Epidermal melanocyte (primary cell): ENCODE results near the gene FAM53A.
"Not testable (repeated sequence)": the region's sequence is repeated elsewhere in the genome, so short reads cannot be mapped to it uniquely, and the experiment has no call there.

Source experiments
- DNase-seq: peaks from one replicate; pipeline ENCODE4 v3.0.0; 2011; ENCODE audit warnings: low spot score; ENCODE audit not compliant: insufficient read length

Gene FAM53A

DNA sequence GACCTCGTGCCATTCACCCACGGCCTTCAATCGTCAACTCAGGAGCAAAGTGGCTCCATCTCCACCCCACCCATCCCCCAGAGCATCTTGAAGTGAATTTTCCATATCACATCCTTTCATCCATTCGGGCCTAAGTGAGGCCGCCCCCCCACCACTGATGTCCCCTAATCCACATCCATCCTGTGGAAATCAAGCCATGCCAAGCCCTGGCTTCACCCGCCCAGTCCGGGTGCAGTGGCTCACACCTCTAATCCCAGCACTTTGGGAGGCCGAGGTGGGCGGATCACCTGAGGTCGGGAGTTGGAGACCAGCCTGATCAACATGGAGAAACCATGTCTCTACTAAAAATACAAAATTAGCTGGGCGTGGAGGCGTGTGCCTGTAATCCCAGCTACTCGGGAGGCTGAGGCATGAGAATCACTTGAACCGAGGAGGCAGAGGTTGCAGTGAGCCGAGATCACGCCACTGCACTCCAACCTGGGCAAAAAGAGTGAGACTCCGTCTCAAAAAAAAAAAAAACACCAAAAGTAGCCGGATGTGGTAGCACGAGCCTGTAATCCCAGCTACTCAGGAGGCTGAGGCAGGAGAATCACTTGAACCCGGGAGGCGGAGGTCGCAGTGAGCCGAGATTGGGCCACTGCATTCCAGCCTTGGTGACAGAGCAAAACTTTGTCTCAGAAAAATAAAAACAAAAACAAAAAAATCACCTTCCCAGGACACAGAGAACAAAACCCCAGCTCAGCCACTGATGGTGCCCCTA is 76.5 kb downstream of the FAM53A start:
- not testable (repeated sequence) for DNase-seq

DNA sequence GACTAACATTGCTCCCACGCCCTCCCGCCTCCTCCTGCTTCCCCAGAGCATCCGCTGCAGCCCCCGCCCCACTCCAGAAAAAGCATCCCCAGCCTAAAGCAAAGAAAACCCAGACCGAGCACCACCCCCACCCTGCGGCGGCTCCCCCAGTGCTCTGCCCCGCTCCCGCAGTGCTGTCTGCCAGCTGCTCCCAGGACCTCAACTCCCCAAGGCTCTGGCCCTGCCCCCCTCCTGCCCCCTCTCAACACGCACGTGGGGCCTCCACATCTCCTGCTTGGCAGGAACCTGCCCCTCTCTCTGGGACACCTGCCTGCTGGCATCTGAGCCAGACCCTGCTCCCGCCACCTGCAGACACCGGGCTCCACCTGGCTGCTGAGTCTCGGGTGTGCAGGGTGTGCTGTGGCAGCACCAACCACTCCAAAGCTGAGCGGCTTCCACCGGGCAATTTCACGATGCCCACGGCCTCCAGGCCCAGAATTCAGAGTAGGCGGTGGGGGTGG is 79.4 kb downstream of the FAM53A start:
- no peak for DNase-seq

DNA sequence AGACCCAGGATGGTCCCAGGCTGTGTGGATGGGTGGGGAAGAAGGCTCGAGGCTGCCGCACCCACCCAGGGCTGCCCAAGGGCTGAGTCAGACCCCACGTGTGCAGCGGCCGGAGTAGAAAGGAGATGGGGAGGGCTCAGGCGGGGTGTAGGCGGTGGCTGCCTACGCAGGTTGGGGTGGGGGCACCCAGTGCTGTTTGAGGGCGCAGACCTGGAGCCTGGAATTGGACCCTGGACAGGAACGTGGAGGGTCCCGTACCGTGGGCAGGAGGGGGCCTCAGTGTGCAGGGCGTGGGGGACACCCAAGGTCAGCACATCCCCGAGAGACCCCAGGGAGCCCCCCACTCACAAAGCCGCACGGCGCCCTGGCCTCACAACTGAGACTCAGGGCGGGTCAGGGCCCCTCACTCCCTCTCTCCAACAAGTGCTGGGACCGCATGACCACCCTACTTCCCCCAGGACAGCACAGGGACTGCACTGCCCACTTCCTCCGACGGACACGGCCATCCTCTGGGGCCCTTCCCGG is 79.9 kb downstream of the FAM53A start:
- DNase-seq: no peak

DNA sequence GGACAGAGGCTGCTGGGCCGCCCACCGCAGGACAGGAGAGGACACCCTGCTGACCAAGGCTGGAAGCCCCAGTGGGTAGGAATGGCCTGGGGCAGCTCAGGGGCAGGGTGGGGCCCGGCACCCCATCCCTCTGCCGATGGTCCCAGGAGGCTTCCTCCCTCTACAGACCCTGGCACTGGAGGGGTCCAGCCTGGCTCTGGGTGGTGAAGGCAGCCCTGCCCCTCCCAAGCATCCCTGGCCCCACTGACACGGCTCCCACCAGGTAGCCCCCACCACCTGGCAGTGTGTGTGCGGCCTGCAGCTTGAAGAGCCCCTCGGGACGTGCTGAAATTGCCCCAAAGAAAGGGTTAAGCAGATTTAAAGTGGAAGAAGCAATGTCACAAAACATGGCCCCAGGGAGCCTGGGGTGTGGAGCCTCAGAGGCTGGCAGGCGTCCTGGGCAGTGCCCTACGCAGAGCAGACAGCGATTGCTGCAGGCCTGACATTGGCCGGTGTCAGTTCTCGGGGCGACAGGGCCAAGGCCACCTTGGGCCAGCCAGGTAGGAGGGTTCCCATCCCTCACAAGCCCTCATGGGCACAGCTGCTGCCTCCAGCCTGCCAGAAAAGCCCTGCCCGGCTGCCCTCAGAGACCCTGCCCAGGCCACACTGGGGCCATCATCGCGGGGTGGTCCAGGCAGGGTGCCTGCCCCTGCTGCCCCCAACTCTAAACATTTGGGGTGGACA is 80.5 kb downstream of the FAM53A start:
- DNase-seq: no peak

DNA sequence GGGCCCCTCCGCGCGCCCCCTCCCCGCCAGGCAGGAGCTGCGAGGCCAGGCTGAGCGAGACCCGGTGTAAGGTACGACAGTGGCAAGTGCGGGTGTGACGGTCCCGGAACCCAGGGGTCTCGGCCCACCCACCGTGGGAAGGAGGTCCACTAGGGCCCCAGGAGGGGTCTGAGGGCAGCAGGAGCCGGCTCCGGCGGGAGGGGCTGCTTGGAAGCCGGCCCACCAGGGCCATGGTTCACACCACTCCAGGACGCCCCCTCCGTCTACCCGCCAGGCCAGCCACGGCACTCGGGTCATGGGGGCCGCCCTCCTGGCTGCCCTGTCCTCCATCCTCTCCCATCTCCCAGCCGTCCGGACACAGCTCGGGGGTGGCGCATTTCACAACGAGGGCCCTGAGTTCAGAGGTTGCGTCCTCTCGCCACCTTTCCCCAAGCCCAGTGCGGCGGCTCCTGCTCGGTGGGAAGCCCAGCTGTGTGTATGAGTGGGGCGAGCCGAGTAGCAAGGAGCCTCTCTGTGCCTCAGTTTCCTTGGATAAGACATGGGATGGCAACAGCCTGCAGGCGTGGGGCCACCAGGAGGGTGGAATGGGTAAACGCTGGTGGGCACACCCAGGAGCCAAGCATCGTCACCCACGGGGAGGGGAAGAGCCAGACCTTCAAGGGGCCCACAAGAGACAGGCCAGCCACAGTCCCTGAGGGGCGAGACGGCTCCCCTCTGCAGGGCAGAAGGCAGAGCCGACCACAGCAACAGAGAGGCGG is 81.3 kb downstream of the FAM53A start:
- DNase-seq: no peak

DNA sequence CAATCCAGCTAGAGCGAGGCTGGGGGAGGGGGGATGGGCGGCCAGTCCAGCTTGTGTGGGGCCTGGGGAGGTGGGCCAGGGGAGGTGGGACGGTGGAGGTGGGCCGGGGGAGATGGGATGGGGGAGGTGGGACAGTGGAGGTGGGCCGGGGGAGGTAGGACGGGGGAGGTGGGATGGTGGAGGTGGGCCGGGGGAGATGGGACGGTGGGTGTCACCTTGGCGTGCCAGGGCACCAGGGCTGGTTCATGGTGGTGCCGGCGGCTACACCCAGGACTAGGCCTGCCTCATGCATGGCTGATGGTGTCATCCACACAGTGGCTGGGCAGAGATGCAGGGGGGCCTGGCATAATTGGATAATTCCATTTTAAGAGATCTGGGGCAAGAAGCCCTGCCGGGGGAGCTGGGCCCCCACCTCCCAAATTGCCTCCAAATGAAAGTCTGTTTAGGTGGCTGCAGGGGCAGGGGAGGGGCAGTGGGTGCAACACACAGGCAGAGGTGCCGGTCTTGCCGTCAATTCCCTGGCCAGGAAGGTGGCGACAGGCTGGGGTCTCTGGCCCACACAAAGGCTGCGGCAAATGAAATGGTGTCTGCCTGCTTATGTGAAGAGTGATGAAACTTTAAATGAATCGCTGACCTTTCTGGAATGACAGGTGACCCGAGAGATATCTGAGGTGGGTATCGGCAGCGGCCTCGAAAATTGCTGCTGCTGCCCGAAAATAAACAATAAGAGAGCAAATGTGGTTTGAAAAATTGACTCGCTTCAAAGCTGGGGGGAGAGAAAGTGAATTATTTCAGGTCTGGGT is 82.1 kb downstream of the FAM53A start:
- DNase-seq: no peak

DNA sequence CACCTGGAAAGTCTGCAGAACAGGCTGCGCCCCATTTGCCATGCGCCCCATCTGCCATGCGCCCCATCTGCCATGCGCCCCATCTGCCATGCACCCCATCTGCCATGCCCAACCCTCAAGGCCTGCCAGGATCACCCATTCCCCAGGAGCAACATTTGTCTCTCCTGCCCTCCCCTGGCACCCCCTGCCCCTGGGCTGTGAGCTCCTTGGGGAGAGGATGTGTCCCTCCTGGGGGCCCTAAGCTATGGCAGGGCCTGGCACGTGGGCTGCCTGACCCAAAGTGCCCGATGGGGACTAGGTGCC is 82.6 kb downstream of the FAM53A start:
- DNase-seq: no peak

DNA sequence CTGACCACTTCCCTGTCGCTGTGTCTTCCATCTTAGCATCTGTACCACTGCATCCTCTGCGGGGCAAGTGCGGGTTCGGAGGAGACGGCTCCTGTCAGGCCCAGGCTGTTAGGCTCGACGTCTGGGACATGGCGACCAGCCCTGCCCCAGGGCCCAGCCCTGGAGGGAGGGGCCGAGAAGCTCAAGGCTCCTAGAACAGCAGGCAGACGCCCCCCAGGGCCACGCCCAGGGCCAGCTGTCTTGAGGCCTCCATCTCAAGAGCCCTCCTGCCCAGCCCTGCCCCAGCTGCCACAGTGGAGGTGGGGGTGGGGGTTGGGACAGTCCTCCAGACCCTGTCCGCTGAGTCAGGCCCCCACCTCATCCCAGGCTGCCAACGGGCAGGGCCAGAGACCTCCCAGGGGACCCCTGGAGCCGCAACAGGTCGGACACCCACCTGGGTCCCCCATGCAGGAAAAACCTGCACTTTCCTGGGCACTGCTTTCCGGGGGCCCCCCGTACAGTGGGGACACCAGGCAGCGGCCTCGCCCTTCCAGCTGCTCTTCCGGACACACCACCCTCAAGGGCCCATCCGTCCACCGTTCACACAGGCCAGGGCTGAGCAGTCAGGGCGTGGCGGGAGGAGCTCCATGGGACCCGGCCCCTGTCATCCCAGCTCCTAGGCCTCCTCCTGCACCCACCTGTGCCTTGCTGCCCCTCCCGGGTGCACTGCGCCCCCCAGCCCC is 83.1 kb downstream of the FAM53A start:
- DNase-seq: no peak

DNA sequence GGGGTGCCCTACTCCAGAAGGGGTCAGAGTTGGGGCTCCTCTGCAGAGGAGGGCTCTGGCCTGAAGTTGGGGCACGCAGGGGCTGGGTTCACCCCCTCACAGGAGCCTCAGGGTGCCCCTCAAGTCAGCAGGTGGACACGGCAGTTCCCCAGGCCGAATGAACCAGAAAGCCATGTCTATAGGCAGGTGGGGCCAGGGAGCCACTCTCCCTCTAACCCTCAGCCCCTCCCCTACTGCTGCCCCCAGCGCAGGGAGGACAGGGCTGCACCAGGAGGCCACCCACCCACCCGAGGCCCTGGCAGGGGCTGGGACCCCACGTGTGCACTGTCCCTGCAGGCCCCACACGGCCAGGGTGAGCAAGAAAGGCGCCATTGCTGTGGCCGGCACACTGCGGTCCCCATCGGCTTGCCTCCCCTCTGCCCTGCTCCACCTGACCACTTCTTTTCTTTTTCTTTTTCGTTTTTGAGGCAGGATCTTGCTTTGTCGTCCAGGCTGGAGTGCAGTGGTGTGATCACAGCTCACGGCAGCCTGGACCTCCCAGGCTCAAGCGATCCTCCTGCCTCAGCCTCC is 83.8 kb downstream of the FAM53A start:
- DNase-seq: no peak

DNA sequence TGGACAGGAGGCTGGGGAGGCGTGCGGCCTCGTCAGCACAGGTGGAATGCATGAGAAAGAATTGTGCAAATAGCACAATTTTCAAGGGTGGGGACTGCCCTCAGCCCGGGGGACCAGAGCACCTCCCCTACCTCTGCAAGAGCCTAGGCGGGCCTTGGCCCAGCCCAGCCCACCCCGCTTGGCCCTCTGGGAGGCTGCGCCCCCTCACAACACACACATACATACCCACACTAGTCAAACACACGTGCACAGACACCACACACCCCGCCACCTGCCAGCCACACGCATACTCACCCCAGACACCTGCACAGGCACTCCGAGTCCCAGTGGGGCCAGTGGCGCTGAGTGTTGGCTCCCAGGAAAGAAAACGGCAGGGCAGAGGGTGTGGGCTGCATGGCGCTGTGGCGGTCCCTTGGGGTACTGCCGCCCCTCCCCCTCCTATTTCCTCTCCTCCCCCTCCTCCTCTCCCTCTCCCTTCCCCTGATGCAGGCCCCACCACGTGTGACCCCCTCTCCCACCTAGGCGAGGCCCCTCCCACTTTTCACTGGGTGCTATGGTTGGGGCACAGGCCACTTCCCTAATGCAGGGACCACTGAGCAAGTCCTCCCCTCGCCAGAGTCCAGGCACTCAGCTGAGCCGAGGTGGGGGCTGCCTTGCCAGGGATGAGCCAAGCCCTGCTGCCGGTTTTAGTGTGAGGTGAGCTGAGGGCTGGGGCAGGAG is 84.5 kb downstream of the FAM53A start:
- DNase-seq: no peak

DNA sequence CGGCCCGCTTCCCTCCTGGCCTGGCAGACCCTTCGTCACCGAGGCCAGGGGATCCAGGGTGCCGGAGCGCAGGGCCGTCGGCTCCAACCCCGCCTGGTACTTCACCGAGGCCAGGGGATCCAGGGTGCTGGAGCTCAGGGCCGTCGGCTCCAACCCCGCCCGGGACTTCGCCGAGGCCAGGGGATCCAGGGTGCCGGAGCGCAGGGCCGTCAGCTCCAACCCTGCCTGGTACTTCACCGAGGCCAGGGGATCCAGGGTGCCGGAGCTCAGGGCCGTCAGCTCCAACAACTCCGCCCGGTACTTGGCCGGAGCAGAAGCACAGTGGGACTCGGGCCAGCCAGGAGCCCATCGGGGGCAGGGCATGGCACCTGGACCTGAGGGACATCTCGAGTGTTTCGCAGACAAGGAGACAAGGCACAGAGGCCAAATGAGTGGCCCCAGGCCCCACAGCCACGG is 85.1 kb downstream of the FAM53A start:
- DNase-seq: no peak

DNA sequence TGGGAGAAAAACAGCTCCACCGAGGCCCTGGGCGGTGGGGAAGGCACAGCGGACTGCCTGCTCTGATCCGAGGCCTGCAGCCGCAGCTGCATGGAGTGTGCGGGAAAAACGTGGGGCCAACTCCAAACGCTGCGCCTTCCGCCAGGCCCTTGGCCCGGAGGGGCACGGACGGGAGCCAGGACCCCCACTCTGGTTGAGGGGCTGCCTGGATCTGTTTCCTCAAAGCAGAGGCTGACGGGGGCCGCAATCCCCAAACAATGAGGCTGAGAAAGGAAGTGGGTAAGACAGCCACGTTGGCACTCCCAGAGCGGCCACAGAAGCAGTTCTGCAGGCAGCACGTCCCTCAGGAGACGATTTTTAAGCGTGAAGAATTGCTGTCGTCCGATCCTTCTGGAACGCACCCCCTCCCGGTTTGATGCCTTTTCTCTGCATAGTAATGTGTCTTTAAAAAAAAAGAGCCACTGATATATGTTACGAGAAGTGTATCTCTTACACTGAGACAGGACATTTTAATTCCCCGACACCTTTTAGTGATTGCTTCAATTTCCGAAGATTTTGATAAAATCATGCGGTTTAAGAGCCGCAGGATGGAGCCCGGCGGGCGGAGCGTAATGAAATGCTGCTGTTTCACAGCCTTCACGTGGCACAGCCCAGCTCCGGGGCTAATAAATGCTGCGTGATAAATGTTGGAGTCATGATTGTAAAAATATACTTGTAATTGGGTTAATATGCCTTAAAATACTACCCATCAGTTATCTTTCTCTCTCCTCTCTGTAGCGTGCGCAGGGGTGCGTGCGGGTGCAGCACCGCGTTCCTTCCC is 85.7 kb downstream of the FAM53A start:
- no peak for DNase-seq

DNA sequence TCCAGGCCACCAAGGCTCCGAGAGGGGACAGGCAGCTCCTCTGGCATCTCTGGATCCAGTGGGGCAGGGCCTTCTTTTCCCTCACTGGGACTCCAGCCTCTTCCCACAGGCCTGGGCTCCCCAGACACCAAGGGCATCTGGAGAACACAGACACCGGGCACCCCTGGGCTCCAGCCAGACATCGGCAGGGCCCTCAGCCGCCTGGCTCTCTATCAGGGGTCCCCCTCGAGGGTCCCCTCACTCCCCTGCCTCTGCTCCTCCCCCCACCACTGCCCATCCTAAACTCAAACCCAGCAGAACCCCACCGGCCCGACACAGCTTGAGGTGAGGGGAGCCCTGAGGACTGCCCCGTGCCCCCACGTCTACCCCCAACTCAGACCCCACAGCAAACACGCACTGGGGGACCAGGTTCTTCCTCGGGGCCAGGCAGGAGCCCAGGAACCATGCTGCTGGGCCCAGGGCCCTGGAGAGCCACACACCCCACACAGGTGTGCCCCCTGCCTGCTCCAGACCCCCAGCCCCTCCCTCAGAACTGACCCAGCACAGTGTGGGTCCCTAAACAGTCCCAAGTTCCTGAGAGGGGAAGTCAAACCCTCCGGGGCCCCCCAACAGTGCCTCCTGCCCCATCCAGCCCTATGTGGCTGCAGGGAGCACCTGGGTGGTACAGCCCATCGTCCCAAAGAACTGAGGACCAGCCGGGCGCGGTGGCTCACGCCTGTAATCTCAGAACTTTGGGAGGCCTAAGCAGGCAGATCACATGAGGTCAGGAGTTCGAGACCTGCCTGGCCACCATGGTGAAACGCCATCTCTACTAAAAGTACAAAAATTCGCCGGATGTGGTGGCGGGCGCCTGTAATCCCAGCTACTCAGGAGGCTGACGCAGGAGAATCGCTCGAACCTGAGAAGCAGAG is 86.8 kb downstream of the FAM53A start:
- DNase-seq: no peak

DNA sequence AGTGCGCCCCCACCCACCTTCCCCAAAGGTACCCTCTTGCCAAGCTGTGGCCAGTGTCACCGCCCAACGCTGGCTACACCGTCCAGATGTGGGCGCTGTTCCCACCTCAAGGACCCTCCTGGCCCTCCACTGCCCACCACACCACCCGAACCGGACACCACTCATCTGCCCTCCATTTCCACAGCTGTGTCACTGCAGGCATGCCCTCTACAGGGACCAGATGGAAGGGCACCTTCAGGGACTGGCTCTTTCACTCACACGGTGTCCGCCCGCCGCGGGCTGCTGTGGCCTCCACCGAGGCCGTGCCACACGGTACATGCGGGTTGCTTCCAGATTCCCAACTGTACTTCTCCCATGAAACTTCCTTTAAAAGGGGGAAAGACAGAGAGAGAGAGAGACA is 87.7 kb downstream of the FAM53A start:
- no peak for DNase-seq

DNA sequence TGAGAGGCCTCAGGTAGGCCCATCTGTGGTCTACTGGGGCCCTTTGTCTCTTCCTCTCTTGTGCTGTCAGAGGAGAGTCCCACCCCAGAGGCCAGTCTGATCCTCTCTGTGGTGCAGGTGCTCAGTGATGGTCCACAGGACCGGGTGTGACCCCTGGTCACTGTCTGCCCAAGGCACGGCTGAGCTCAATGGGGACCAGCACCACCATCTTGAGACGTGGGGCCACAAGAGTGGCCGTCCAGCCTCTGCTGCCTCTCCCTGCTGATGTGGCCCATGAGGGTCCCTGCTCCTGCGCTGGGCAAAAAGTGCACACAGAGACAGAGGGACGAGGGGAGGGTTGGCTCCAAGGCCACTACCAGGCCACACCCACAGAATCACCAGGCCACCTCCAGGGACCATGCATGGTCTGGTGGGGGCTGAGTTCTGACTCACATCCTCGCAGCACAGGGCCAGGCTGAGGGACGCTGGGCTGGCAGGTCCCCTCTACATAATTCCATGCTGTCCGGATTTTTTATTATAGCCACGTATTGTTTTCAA is 88.3 kb downstream of the FAM53A start:
- DNase-seq: no peak

DNA sequence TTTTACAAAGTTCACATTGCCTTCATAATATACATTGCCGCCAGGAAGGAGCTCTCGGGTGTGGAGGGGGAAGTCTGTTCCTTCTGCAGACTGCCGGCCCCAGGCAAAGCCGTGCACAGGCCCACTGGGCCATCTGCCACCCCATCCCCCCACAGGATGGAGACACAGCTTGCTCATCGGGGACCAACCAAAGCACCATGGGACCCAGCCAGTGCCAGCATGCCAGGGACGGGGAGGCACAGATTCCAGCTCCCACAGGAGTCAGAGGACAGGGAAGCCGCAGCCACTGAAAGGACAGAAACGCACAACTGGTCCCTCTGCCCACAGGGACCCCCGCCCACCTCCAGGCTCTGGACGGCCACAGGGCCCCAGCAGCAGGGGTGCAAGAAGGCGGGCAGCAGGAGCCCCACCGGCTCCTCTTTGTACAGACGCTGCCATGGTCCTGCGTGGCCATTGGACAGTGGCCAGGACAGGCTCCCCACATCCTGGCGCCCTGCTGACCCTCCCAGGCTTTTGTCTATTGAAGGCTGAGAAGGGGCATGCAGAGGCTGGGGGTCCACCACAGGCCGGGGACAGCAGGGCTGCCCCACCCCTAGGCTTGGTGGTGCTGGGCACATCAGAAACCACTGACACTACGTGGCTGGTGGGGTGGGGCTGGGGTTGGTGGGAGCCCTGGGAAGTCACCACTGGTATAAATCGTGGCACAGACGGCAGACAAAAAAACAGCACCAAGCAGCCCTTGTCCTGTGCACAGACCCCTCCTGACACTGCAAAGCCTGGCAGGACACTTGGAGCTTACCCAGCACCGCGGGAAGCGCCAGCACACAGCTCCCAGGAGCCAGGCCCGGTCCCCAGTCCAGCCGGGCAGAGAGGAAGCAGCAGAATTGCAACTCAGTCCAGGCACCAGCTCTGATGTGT is 89.0 kb downstream of the FAM53A start:
- no peak for DNase-seq
